ENCODE measurements around the gene RBBP8NL. TPM values are rescaled to one million over a fixed set of nuclear protein-coding genes. Genes with fewer than 3 reads are reported as not detected.

Gene RBBP8NL
- total and polyA plus RNA-seq, 4 donors = under 0.01 to 0.14 TPM; not detected in 2

GRCh38 chr20:62419759-62420158 lies 7.6 kb downstream of the RBBP8NL start:
- Histone ChIP-seq H3K27me3 (ENCODE audit: control insufficient read depth in 4 of 4, insufficient read depth in 4 of 4, low read length in 3 of 4) (no peaks in the 10 kb centered on the region), H3K4me3 (ENCODE audit: low read depth in 1 of 3, low read length in 3 of 3) (no peak overlapping the region)
- 77% methylated on average over 9 of the region's 9 CpGs for WGBS

GRCh38 chr20:62418709-62419487 lies 8.4 kb downstream of the RBBP8NL start:
- peaks cover 0 to 3% (median 0%) of the 10 kb centered on the region in 4 donors for H3K4me1 ChIP-seq (ENCODE audit: control insufficient read depth in 4 of 4, insufficient read depth in 4 of 4, low read length in 3 of 4)
- no peak overlapping the region for H3K27ac ChIP-seq (ENCODE audit: low read depth in 1 of 2, low read length in 2 of 2)
- H3K9ac ChIP-seq (ENCODE audit: low read depth in 1 of 2, low read length in 2 of 2) = no peak overlapping the region
- TF ChIP-seq MAX (IDR thresholded peaks at IDR 0.05) (no peak), EGR1 (IDR thresholded peaks at IDR 0.05; ENCODE audit: low read depth in 2 of 2) (no peak), RAD21 (IDR thresholded peaks at IDR 0.05) (no peak), GABPA (IDR thresholded peaks at IDR 0.05 in 1 of 2, conservative IDR thresholded peaks at IDR 0.05 in 1 of 2) (no peak), CTCF (IDR thresholded peaks at IDR 0.05; ENCODE audit: low read depth, low read length, missing input control) (no peak), JUND (IDR thresholded peaks at IDR 0.05) (no peak), HNF4A (conservative IDR thresholded peaks at IDR 0.05) (no peak), SP1 (IDR thresholded peaks at IDR 0.05) (no peak), FOXA1 (IDR thresholded peaks at IDR 0.05) (no peak)
- peak; percentile 53 for DNase-seq (ENCODE audit: low spot score)
- no peaks in the 10 kb centered on the region for H3K36me3 ChIP-seq (ENCODE audit: control insufficient read depth in 4 of 4, insufficient read depth in 3 of 4, low read depth in 1 of 4, low read length in 3 of 4)
- H3K27me3 ChIP-seq (ENCODE audit: control insufficient read depth in 4 of 4, insufficient read depth in 4 of 4, low read length in 3 of 4) = no peaks in the 10 kb centered on the region
- WGBS = 76% methylated on average over 19 of the region's 19 CpGs
- H3K4me3 ChIP-seq (ENCODE audit: low read depth in 1 of 3, low read length in 3 of 3) = no peak overlapping the region
- no peaks in the 10 kb centered on the region for H3K9me3 ChIP-seq (ENCODE audit: control insufficient read depth in 4 of 4, low read length in 3 of 4)

More at GRCh38 chr20:62419759-62420158, 7.6 kb downstream of the RBBP8NL start:
- TF ChIP-seq CTCF (IDR thresholded peaks at IDR 0.05; ENCODE audit: low read depth, low read length, missing input control) (no peak), JUND (IDR thresholded peaks at IDR 0.05) (no peak), MAX (IDR thresholded peaks at IDR 0.05) (no peak), FOXA1 (IDR thresholded peaks at IDR 0.05) (no peak), SP1 (IDR thresholded peaks at IDR 0.05) (no peak), RAD21 (IDR thresholded peaks at IDR 0.05) (no peak), YY1 (IDR thresholded peaks at IDR 0.05) (no peak), RXRA (IDR thresholded peaks at IDR 0.05) (no peak), TAF1 (conservative IDR thresholded peaks at IDR 0.05) (no peak), GABPA (IDR thresholded peaks at IDR 0.05 in 1 of 2, conservative IDR thresholded peaks at IDR 0.05 in 1 of 2) (no peak), EGR1 (IDR thresholded peaks at IDR 0.05; ENCODE audit: low read depth in 2 of 2) (no peak)
- TF ChIP-seq, protein P1, sequence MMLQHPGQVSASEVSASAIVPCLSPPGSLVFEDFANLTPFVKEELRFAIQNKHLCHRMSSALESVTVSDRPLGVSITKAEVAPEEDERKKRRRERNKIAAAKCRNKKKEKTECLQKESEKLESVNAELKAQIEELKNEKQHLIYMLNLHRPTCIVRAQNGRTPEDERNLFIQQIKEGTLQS (IDR thresholded peaks at IDR 0.05) = no peak
- TF ChIP-seq, protein P2, sequence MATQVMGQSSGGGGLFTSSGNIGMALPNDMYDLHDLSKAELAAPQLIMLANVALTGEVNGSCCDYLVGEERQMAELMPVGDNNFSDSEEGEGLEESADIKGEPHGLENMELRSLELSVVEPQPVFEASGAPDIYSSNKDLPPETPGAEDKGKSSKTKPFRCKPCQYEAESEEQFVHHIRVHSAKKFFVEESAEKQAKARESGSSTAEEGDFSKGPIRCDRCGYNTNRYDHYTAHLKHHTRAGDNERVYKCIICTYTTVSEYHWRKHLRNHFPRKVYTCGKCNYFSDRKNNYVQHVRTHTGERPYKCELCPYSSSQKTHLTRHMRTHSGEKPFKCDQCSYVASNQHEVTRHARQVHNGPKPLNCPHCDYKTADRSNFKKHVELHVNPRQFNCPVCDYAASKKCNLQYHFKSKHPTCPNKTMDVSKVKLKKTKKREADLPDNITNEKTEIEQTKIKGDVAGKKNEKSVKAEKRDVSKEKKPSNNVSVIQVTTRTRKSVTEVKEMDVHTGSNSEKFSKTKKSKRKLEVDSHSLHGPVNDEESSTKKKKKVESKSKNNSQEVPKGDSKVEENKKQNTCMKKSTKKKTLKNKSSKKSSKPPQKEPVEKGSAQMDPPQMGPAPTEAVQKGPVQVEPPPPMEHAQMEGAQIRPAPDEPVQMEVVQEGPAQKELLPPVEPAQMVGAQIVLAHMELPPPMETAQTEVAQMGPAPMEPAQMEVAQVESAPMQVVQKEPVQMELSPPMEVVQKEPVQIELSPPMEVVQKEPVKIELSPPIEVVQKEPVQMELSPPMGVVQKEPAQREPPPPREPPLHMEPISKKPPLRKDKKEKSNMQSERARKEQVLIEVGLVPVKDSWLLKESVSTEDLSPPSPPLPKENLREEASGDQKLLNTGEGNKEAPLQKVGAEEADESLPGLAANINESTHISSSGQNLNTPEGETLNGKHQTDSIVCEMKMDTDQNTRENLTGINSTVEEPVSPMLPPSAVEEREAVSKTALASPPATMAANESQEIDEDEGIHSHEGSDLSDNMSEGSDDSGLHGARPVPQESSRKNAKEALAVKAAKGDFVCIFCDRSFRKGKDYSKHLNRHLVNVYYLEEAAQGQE (IDR thresholded peaks at IDR 0.05) = no peak
- H3K9ac ChIP-seq (ENCODE audit: low read depth in 1 of 2, low read length in 2 of 2) = no peak overlapping the region
- no peaks in the 10 kb centered on the region for H3K9me3 ChIP-seq (ENCODE audit: control insufficient read depth in 4 of 4, low read length in 3 of 4)
- peaks cover 0 to under 1% (median 0%) of the 10 kb centered on the region in 4 donors for H3K4me1 ChIP-seq (ENCODE audit: control insufficient read depth in 4 of 4, insufficient read depth in 4 of 4, low read length in 3 of 4)
- no peaks in the 10 kb centered on the region for H3K36me3 ChIP-seq (ENCODE audit: control insufficient read depth in 4 of 4, insufficient read depth in 3 of 4, low read depth in 1 of 4, low read length in 3 of 4)
- H3K27ac ChIP-seq (ENCODE audit: low read depth in 1 of 2, low read length in 2 of 2) = no peak overlapping the region
- no peak for DNase-seq (ENCODE audit: low spot score)
